Stimulated activated CD8-positive, alpha-beta memory T cell treated with anti-CD3 and anti-CD28 coated beads, Interleukin-15, amount 100 ng/mL, for 4 hours (primary cell): ENCODE results near the gene ARCN1.
A peak's percentile ranks its signal among the peaks of the same experiment; 100 is the strongest.
"Not testable (repeated sequence)": the region's sequence is repeated elsewhere in the genome, so short reads cannot be mapped to it uniquely, and the experiment has no call there.

Experiments
- DNase-seq, 2 donors: peaks; one replicate each; pipeline ENCODE4 v3.0.0-alpha.2; 2020; ENCODE audit warnings: low read depth in 2 of 2

The ARCN1 gene

DNA sequence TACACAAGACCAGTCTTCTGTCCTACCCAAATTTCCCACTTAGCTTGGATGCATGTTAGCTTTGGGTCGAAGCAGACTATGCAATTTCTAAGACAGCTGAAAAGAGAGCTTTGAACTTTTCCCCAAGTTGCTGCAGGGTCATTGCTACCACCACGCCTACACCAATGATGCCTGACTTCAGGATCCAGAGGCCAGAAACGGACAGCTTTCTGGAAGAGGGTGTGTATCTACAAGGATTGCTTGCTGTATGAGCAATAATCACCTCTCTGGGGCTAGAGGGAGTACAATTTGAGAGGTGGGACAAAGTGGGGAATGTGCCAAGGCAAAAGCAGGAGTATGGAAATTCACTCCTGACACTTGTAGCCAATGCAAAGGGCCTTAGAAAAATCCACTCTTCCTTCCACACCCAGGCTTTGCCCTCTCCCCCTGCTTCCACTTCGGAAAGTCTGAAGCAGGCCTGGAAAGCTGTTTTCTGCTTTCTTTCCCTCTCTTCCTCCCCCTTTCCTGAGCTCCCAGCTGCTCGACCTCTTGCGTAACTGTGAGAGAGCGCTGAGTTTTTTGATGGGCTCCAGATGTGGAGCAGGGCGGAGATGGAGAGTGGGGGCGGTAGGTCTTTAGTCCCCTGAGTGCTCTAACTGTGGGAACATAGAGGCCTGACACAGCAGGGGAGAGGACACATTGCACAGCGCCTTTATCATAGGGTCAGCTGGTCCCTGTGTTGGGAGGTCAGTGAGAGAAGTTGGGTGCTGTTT is 33.1 kb downstream of the ARCN1 start:
- DNase-seq = no peak

DNA sequence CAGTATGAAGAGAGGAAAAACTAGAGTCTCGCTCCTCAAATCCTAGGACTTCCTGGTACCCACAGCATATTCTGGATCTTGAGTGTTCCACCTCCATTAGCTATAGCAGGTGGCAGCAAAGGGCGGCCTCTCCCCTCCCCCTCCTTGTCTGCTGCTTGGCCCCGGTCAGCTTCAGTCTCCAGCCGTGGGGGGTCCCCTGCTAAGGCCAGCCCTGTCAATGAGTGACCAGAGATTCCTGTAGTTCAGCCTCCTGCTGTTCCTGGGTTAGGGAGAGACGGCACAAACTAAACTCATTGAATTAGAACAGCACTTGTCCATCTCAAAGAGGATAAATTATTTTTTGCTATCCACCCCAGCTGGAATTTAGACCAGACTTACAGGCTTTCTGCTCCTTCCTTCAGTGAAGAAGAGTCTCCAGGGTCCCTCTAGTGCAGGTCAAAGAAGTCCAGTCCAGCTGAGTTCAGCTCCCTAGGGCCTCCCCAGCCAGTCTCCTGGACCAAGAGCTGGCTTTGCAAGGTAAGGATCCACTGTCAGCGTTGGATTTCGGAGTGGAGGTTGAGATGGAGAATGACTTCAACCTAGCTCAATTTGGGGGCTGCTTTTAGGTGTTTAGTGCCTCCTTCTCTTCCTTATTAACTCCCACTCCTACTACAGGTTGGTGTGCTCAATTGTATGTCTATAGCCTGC is 34.1 kb downstream of the ARCN1 start:
- no peak for DNase-seq

DNA sequence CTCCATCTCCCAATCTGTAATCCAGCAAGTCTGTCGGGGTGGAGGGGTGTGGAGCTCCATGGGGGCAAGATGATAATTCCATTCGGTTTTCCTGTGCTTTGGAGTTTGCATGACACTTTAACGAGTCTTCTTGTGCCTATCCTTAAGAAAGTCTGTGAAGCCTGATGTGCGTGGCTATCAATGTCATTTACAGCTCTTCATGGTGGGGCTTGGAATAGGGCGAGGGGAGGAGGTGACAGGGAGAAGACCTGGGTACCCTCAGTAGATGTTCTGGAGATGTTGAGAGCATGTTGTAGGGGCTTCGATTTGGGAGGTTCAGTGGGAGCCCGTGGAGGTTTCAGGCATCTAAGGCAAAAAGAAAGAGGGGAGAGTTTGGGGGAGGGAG is 34.6 kb downstream of the ARCN1 start:
- DNase-seq = no peak

DNA sequence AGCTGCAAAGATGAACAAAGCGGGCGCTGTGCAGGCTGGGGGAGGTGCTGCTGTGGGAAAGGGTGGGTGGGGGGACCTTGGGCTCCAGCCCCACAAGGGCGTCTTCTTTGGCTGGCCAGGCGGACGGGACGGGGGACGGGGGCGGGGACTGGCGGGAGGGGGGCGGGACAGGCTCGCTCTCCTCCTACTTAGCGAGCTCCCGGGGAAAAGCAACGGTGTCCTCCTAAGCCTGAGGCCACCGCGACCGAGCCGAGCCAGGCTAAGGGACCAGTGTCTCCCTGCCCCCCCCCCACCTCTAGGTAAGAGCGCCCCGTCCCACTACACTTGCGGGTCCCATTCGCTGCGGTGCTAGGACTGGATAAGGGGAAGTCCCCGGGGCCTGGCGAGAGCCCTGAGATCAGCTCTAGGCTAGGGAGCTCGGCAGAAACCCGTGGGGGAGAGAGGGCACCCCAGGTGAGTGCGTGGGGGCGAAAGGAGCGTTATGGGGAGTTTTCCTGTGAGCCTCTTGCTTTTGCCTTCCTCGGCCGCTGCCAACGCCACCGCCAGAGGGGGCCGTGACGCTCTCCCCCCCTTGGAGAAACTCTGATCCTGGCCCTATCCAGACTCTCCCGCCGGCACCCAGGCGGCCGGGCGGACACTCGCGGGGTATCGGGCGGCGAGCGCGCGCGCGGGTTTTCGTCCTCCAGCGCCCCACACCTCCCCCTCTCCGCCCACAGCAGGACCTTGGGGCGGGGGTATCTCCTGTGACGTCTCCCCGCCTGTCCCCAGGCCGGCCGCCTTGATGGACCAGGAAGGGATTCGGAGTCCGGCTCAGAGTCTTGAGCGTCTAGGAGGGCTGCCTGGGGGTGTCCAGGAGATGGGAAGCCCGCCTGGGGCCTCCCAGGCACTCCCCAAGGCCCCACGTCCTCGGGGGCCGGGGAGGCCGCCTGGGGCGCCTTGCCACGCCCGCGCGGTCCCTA is 35.5 kb downstream of the ARCN1 start, which contains the start of gene PHLDB1:
Gene PHLDB1, plus strand, starts transcription at position 215 of the 959 bp plus-strand sequence. CDS start 6,222 bp downstream, outside the sequence.
- peak; percentile 24 to 28 for DNase-seq

DNA sequence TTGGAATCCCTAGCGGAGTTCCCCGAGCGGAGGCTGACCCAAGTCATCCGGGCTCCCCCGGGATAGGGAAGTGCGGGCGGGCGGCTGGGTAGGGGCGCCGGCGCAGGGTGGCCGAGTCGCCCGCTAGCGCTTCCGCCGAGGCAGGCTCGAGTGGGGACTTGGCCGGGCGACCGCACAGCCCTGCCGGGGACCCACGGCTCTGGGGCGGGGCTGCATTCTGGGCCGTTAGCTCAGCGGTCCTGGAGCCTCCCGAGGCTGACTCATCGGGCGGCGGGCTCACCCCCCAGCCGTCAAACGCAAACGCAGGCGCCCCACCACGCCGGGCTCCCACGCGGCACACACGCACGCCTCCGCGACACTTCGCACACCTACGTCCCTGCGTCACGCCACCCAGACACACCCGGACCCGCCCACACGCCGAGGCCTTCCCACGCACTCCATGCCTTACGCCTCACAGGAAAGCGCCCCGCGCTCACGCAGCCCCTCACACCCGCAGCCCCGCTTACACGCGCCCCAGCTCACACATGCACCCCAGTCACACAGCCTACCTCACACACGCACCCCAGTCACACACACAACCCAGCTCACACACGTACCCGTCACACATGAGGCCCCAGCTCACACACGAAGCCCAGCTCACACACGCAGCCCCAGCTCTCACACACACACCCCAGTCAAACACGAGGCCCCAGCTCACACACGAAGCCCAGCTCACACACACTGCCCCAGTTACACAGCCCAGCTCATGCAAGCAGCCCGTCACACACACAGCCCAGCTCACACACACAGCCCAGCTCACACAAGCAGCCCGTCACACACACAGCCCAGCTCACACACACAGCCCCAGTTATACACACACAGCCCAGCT is 36.4 kb downstream of the ARCN1 start:
- DNase-seq = peak; percentile 82 to 83

DNA sequence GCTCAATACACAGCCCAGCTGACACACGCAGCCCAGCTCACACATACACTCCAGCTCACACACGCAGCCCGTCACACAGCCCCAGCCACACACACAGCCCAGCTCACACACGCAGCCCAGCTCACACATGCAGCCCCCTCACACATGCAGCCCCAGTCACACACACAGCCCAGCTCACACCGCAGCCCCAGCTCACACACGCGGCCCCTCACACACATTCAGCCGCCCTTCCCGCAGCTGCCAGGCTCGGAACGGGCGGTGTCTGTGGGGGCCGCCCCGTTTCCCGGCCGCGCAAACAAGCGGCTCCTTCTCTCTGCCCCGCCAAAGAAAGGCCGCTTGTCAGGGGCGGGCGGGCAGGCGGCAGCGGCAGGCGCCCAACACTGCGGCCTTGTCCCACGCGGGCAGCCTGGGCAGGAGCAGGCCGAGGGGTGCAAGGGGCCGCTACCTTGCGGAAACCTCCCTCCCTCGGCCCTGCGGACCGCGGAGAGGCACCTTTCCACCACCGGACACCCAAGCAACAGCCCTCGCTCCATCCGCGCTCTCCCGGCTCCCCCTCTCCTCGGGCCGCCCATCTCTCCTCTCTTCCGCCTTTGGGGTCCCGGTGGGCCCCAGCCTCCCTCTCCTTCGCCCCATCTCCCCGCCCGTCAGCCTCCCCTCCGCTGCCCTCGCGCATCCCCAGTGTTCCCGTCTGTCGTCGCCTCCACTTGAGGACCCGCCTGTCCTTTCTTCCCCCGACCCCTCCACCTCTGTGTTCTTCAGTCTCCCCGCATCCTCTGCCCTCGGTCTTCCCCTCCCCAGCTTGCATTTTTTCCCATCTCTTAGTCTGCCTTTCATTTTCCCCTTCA is 37.4 kb downstream of the ARCN1 start:
- peak in 1 of 2 donors; percentile 7 for DNase-seq

DNA sequence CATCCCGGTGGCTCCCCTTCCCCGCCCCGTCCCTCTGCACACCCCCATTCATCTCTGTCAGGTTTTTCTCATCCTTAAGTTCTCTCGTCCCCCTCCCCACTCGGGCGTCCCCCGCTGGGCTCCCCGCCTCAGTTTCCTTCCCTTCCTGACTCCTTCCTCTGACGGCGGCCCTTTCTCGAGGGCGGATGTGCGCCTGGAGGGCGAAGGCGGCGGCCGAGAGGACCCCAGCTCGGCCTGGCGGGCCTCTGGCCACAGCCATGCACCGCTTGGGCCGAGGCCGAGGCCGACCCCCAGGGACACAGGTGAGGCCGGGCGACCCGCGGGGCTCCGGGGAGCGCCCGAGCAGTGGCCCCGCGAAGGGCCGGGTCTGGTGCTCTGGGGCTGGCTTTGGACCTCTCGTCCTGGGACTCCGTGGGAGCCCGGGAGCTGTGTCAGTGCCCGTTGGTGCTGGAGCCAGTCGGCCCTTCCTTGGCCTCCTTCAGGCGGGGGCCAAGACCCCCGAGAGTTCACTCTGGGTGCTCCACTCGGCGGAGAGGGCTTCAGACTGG is 38.1 kb downstream of the ARCN1 start:
- DNase-seq = no peak

DNA sequence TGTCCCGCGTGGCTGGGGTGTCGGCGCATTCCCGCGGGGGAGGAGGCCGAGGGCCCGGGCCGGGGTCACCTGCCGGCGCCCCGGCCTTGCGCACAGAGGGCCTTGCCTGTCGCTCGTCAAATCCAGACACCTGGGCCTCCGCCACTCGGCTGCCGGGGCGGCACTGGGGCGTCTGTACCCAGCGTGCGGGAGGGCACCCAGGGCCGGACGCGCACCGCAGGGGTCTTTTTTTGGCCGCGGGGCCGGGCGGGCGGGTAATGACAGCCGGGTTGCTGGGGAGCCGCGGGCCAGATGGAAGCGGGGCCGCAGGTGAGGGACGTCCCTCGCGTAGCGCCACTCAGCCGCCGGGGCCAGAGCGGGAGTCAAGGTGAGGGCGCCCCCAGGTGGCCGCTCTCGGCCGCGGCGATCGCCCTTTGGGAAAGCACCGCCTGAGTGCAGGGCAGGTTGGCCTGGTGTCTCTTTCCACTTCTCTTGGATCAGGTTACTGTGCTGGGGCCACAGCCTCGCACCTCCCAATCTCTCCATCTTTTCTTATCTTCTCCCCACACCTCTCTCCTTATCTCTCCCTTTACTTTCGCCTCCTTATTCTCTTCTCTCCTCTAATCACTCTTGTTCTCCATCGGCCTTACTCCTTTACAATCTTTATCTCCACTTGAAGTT is 38.7 kb downstream of the ARCN1 start:
- DNase-seq = peak; percentile 61 to 69

DNA sequence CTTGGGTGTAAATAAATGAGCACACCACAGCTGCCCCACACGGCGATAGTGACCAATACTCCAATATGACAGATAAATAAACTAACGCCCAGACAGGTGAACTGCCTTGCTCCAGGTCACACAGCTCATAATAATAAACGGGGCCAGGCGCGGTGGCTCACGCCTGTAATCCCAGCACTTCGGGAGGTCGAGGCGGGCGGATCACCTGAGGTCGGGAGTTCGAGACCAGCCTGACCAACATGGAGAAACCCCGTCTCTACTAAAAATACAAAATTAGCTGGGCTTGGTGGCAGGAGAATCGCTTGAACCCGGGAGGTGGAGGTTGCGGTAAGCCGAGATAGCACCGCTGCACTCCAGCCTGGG is 39.2 kb downstream of the ARCN1 start:
- not testable (repeated sequence) for DNase-seq

DNA sequence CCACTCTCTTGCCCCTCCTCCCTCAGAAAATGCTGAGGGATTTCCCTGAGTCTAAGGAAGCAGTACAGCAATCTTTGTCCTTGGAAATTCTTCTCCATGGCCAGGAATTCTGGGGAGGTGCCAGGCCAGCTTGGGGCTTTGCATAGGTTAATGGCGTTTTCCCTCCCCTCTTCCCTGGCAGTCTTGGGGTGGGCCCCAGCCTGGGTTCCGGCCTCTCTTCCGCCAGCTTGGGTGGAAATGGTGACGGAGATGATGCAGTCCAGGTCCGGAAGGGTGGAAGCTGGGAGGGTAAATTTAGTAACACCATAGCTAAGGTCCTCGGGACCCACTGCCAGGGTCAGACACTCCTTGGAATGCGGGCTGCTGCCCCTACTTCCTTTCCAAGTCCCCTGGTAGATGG is 40.2 kb downstream of the ARCN1 start:
- DNase-seq = no peak

DNA sequence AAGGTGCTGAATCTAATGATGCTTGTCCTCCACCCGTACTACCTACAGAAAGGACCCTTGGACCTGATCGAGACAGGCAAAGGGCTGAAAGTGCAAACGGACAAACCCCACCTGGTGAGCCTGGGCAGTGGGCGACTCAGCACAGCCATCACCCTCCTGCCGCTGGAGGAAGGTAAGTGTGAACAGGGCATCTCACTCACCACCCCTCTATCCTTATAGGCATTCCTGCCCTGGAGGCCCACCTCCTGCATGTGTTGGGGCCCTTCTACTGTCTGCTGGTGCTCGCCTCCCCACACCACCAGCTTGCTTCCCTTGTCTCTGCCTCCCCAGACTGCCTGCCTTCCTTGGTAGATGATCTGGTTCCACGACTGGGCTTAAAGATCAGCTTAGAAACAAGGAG is 42.3 kb downstream of the ARCN1 start:
- no peak for DNase-seq

DNA sequence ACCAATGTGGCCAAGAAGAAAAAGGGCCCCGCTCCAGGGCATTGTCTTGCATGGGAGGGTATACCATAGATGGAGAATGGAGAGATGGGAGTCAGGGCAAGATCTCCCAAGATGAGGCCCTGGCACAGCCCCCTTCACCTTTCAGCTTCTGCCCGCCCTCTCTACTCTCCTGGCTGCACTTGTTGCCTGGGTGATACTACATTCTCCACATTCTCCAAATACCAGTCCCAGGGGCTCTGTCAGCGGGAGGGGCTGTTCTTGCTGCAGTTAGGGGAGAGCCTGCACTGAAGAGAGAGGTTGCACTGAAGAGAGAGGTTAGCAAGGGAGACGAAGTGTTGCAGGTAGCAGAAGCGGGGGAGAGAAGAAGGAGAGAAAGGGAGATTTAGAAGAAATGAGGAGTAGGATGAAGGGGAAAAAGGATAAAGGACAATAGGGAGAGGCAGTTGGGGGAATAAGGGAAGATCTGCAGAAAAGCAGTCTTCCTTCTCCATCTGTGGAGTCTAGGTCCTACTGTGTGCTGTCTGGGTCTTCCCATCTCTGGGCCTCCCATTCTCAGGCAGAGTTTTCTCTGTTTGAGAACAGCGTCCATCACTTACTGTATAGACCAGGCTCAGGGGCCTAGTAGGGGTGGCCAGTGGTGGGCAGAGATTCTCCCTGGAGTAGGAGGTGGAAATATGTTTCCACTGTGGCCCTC is 43.2 kb downstream of the ARCN1 start:
- no peak for DNase-seq

DNA sequence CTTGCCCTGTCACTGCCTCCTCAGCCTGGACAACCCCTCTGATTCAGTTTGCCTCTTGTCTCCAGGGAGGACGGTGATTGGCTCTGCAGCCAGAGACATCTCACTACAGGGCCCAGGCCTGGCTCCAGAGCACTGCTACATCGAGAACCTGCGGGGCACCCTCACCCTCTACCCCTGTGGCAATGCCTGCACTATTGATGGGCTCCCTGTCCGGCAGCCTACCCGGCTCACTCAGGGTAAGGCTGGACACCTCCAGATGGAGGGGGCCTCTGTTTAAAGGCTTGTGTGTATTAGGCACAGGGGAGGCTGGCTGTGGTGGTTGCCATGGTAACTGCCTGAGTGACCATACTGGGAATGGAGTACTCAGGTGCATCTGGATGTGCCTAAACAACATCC is 43.8 kb downstream of the ARCN1 start:
- no peak for DNase-seq

DNA sequence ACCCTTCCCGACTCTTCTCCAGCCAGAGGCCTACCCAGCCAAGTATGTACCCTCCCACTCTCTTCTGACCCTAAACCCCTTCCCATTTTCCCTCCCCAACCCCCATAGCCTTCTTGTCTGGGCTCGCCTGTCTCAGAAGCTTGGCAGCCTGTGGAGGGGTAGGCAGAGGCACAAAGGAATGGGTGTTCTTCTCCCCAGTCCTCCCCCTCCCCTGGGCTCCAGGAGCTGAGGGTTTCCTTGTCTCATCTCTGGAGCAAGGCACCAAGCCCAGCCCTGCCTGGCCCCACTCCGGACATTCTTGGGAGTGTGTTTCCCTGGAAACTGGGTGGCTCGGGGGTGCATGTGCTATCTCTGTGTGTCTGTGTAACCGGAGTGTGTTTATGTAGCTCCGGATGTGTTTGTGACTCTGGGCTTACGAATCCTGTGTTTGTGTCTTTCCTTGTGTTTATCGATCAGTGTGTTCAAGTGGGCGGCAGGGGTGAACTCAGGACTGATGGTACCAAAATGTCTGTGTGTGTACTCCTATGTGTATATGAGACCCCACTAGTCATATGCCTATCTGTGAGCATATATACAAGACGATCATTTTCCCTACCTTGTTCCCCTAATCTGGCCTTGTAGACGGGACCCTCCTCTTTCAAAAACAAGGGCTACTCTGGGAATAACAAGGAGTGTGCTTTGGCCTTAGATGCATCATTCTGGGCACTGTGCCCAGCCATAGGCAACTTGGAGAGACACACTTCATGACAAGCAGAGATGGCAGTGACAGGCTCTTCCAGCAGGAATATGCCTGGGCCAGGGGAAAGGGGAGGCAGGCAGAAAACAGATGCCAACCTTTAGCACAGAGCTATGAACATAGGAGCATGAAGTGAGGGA is 46.1 kb downstream of the ARCN1 start:
- no peak for DNase-seq

DNA sequence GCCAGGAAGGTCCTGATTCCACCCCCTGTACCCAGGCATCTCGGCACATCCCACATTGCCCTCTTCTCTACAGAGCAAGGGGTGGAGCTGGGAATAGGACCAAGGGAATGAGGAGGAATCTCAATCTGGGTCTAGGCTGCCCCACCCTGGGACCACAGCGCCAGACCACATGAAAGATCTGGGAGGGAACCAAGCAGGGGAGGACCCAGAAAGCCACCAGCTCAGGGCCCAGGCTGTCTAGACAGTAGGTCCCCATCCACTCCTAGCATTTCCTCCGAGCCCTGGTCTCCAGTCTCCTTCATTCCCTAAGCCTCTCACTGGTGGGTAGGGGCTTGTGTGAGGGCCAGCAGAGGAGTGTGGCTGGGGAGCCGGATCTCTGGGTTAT is 46.8 kb downstream of the ARCN1 start:
- DNase-seq = no peak

DNA sequence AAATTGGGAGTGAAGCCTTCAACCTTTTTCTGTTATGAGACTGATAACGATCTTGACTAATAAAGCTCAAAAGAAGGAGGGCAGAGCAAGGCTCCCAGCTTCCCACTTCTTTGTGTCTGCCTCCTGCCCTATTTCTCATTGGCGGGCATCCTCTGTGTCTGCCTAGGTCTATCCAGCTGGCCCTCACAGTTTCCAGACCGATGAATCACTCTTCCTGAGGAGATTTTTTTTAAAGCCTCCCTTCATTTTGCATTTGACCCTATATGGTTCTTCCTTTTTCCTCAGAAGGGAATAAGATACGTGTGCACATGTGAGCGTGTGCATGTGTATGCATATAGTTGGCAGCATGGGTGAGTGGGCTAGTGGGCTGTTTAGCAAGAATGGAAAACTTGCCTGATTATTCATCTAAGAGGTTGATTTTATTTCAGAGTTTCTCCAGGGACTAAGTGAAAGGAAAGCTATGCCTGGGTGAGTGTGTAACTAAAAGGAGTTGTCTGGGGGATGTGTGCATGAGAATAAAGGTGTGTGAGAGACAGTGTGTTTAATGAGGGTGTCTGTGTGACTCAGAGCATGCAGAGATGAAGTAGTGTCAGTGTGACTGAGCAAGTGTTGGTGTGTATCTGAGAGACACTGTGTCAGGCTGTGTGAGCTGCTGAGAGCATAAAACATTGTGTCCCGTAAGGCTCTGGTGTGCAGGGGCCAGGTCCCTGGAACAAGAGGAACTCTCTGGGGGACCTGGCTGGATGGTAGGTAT is 47.4 kb downstream of the ARCN1 start:
- no peak for DNase-seq

DNA sequence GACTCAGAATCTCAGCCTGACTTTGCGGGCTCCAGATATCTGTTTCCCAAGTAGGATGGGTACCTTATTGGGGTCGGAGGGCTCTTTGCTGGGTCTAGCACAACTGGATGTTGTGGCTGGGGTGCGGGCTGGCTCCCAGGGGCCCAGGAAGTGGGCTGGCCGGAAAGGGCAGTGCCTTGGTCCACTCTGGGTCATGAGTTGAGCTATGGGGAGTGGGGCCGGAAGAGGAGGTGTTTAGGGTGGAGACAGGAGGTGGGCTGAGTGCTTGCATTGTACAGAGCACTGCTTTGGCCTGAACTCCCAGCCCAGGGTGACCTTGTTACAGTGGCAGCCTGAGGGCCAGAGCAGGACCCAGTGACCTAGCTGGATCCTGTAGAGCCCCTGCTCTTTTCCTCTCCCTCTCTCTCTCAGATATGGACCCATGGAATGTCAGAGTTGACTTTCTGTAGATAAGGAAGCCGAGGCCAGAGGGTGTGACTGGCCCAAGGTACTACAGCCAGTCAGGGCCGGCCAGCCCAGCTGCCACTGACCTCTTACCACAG is 48.4 kb downstream of the ARCN1 start:
- DNase-seq = no peak
